Astrocyte of the spinal cord (primary cell): ENCODE results near the gene ADGRB2.

Experiments
- DNase-seq: peaks from one replicate; pipeline ENCODE4 v3.0.0; 2011; ENCODE audit warnings: low read depth, low spot score
- H3K4me3 ChIP-seq: 2 replicates; pipeline ENCODE4 v1.5.1; 2011; ENCODE audit warnings: low read depth, mild to moderate bottlenecking, low read length, moderate library complexity
- in situ Hi-C: cut with HindIII; loops from 2 replicates; pipeline ENCODE4 v1.10.0; 2017; ENCODE audit warnings: low sequenced_read_pairs
- TF ChIP-seq, protein P1 (sequence below): IDR thresholded peaks from 2 replicates; pipeline ENCODE4 v1.5.1; 2012; ENCODE audit warnings: low read depth, mild to moderate bottlenecking, low read length, inconsistent platforms

The ADGRB2 gene

DNA sequence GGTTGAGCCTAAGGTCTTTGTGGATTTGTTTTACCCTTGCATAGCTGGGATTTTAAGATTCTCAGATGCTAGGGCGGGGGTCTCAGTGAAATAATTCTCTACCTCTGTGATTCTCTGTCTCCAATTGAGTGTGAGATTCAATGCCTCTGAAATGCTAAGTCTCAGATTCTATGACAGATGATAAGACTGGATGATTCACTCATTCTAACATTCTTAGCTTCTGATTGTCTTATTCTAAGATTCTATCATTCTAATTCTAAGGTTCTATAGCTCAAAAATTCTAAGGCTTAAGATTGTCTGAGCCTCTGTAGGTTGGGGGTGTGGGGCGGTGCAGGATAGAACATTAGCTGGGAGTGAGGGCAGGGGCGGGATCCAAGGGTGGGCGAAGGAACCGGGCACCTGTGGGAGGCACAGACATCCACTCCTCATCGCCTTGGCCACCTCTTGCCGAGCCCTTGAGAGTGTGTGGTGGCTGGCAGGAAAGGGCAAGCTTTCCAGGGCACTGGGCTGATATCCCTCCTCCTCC lies 29.5 kb downstream of the ADGRB2 start:
- in situ Hi-C loops: no loop called here
- H3K4me3 ChIP-seq: no peak overlapping the region
- TF ChIP-seq, protein P1, sequence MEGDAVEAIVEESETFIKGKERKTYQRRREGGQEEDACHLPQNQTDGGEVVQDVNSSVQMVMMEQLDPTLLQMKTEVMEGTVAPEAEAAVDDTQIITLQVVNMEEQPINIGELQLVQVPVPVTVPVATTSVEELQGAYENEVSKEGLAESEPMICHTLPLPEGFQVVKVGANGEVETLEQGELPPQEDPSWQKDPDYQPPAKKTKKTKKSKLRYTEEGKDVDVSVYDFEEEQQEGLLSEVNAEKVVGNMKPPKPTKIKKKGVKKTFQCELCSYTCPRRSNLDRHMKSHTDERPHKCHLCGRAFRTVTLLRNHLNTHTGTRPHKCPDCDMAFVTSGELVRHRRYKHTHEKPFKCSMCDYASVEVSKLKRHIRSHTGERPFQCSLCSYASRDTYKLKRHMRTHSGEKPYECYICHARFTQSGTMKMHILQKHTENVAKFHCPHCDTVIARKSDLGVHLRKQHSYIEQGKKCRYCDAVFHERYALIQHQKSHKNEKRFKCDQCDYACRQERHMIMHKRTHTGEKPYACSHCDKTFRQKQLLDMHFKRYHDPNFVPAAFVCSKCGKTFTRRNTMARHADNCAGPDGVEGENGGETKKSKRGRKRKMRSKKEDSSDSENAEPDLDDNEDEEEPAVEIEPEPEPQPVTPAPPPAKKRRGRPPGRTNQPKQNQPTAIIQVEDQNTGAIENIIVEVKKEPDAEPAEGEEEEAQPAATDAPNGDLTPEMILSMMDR: no peak
- no peak for DNase-seq

DNA sequence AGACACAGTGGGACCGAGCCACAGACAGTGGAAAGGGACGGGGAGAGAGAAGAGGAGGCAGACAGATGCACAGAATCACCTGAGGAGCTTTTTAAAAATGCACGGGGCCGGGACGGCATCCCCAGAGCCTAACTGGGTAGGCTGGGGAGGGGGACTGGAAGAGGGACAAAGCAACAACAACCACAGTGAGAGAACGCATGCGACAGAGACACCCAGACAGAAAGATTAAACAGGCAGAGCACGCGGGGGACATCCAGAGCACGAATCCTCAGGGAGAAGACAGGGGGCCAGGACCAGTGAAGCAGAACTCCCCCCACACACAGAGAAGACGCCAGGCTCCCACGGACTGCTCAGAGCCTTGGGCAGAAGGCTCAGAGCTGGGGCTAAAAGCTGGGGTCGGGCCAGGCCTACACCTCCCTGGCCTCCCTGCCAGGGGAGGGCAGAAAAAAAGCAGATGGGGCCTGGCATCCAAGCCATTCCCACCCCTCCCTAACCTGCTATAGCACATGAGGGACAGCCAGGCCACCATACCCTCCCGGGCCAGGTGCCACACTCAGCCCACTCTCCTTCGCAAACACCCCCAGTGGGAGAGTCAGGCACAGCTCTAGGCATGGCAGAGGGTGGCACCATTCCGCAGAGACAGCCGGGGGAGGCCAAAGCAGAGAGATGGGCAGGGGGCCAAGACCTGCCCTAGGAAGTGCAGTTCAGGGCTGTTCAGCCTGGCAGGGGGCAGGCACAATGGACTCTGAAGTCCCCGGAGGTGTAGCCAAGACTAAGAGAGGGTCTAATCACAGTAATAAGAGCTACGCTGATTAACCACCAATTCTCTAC lies 30.5 kb downstream of the ADGRB2 start:
- TF ChIP-seq, protein P1: no peak

DNA sequence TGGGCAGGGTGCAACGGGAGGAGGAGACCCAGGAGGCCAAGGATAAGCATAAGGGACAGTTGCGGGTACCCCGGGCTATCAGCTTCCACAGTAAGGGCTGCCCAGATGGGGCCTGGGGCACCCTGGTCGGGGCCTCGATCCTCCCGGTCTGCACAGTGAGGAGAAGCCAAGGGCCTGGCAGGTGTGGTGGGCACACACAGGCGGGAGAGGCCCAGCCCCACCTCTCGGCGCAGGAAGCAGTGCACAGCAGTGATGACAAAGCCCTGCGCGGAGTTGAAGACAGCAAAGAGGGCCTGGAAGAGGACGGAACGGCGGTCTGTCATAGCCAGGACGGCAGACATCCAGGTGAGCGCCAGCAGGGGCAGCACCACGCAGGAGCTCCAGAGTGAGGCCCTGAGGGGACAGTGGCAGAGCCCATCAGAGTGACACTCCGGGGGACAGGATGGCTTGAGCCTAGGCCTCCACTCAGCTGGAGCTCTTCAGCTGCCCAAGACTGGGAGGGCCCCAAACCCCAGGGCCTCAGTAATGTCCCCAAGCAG lies 31.3 kb downstream of the ADGRB2 start:
- no peak overlapping the region for H3K4me3 ChIP-seq
- DNase-seq: no peak
- in situ Hi-C loops: no loop called here
- TF ChIP-seq, protein P1: no peak

More for the DNA sequence above, 30.5 kb downstream of the ADGRB2 start:
- in situ Hi-C loops: no loop called here
- no peak for DNase-seq
- H3K4me3 ChIP-seq: no peak overlapping the region

DNA sequence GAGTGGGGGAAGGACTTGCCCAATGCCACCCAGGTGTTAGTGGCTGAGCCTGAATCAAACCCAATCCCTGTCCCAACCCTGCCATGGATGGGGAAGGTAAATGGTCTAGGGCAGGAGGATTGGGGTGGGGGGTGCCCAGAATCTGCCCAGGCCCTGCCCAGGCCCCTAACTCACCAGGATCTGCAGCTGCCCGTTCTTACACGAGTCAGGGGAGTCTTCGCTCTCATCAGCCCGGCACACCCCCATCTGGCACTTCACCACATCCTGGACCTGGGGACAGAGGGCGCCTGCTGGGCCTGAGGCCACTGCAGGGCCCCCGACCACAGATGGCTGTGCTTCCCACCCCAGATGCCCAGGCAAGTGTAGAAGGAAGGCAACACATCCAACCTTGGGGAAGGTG lies 31.8 kb downstream of the ADGRB2 start:
- in situ Hi-C loops: no loop called here
- TF ChIP-seq, protein P1: no peak
- no peak overlapping the region for H3K4me3 ChIP-seq
- no peak for DNase-seq

DNA sequence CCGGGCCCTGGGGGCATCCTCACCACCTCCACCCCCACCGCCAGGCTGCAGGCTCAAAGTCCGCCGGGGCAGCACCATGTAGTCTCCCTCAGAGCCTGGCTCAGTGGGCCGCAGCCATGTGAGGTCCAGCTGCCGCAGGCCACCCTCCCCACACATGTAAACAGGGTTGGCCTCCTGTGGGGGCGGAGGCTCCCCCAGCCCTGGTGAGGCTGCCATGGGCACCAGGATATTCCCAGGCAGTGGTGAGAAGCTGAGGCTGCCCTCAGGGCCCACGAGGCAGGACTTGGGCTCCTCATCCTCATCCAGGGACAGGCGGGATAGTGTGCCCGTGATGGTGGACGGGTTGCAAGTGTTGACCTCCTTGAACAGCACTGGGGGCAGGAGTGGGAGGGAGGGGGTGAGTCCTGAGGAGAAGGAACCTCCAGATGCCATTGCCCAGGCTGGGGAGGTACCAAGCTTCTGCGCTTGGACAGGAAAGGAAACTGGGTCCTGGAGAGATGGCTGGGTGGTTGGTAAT lies 33.0 kb downstream of the ADGRB2 start:
- no peak overlapping the region for H3K4me3 ChIP-seq
- TF ChIP-seq, protein P1: no peak
- in situ Hi-C loops: no loop called here
- no peak for DNase-seq

DNA sequence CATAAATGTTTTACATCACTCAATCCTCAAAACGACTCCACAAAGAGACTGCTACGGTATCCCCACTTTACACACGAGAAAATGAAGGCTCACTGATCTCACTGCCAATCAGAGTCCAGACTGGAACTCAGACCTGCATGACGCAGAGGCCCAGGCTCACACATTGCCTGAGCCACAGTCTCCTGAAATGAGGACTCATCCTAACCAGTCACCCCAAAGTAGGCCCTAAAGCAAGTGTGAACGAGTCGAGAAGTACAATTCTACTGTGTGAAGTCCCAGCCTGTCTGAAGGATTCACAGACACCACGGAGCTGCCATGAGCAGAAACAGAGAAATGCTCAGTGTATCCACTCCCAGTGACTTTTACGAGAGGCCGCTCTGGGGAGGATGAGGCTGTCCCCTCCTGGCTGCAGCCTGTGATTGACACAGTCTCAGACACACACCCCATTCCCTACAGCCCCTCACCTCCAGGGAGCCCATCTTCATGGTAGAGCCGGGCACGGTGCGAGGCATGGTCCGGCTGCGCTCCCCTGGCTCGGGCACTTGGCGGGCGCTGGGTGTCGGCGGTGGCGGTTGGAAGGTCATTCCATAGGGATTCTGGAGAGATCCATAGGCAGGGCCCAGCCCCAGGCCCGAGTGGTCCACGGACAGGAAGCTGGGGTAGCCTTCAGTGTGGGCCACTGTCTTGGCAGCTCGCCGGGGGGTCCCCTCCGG lies 33.6 kb downstream of the ADGRB2 start:
- no peak overlapping the region for H3K4me3 ChIP-seq
- in situ Hi-C loops: no loop called here
- DNase-seq: no peak
- TF ChIP-seq, protein P1: no peak
